ENCODE data around the gene TMEM145. TPM values are rescaled to one million over a fixed set of nuclear protein-coding genes. Genes with fewer than 3 reads are reported as not detected.

Gene TMEM145
- total RNA-seq, 1 donor from 2014 or later = 0.20 TPM

DNA sequence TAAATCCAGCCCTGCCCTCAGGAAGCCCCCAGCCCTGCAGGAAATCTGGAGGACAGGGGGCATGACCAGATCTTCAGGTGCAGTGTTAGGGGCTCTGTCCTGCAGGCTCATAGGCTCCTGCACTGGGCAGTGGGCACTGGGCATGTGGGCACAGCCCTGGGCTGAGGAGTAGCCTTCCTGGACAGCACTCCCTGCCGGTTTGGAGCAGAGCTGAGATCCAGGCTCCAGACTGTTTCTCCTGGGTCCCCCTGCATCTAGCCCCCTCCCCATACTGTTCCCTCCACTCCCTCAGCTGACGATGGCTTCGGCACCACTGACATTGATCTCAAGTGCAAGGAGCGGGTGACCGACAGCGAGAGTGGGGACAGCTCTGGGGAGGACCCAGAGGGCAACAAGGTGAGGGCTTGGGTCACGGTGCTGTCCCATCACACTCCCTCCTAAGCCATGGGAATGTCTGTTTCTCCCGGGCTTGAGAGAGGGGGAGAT is 23.5 kb upstream of the TMEM145 start:
- DNase-seq = no peak

- DNase-seq = no peak
Measured at GRCh38 chr19:42290136-42290522, 23.0 kb upstream of the TMEM145 start.

- DNase-seq = no peak
Measured at GRCh38 chr19:42290523-42291434, 22.3 kb upstream of the TMEM145 start.

DNA sequence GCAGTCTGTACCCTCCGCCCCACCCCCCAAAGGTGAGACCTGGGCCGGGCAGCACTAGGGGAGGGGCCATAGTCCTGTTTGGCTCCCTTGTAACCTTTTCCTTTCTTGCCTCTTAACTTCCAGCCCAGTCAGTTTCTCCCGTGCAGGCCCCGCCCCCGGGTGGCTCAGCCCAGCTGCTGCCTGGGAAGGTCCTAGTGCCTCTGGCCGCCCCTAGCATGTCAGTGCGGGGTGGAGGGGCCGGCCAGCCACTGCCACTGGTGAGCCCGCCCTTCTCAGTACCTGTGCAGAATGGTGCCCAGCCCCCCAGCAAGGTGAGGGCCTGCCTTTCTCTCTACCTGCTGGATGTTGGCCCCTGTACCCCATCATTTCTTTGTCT is 21.7 kb upstream of the TMEM145 start:
- no peak for DNase-seq

DNA sequence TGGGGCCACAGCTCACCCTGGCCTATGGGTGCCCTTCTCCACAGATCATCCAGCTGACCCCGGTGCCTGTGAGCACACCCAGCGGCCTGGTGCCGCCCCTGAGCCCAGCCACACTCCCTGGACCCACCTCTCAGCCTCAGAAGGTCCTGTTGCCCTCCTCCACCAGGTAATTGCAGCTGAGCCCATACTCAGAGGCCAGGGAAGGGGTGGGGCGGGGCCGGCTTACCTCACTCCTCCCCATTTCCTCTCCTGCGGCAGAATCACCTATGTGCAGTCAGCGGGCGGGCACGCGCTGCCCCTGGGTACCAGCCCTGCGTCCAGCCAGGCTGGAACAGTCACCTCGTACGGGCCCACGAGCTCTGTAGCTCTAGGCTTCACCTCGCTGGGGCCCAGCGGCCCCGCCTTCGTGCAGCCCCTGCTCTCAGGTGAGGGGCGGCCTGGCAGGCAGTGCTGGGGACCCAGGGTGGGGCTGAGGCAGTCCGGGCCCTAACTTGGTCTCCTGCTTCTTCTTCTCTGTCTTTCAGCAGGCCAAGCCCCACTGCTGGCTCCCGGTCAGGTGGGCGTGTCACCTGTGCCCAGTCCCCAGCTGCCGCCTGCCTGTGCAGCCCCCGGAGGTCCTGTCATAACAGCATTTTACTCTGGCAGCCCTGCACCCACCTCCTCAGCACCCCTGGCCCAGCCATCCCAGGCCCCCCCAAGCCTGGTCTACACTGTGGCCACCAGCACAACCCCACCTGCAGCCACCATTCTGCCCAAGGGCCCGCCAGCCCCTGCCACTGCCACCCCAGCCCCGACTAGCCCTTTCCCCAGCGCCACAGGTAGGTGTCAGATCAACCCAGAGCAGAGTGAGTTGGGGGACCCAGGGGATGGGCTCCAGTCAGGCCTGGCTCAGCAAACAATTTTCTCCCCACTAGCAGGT is 20.8 kb upstream of the TMEM145 start:
- DNase-seq = no peak

- DNase-seq = no peak
Measured at GRCh38 chr19:42292963-42293362, 20.1 kb upstream of the TMEM145 start.

DNA sequence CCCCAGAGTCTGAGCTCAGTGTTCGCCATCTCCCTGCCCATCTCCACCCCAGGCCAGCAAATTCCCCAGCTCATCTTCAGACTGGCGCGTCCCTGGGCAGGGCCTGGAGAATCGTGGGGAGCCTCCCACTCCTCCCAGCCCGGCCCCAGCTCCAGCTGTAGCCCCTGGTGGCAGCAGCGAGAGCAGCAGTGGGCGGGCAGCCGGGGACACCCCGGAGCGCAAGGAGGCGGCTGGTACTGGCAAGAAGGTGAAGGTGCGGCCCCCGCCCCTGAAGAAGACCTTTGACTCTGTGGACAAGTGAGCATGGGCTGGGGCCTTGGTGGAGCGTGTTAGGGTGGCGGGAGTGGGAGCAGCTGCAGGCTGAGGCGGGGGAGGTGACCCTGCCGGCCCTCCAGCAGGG is 19.6 kb upstream of the TMEM145 start:
- no peak for DNase-seq

DNA sequence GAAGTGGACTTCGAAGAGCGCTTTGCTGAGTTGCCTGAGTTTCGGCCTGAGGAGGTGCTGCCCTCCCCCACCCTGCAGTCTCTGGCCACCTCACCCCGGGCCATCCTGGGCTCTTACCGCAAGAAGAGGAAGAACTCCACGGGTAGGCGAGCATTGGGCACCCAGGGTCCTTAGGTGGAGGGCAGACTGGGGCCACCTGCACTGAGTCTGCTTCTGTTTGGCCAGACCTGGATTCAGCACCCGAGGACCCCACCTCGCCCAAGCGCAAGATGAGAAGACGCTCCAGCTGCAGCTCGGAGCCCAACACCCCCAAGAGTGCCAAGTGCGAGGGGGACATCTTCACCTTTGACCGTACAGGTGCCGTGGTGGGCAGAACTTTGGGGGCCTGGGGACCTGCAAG is 19.2 kb upstream of the TMEM145 start:
- no peak for DNase-seq

GRCh38 chr19:42294471-42295137 is 18.5 kb upstream of the TMEM145 start:
- no peak for DNase-seq

- no peak for DNase-seq
Measured at GRCh38 chr19:42295342-42295741, 17.8 kb upstream of the TMEM145 start.

DNA sequence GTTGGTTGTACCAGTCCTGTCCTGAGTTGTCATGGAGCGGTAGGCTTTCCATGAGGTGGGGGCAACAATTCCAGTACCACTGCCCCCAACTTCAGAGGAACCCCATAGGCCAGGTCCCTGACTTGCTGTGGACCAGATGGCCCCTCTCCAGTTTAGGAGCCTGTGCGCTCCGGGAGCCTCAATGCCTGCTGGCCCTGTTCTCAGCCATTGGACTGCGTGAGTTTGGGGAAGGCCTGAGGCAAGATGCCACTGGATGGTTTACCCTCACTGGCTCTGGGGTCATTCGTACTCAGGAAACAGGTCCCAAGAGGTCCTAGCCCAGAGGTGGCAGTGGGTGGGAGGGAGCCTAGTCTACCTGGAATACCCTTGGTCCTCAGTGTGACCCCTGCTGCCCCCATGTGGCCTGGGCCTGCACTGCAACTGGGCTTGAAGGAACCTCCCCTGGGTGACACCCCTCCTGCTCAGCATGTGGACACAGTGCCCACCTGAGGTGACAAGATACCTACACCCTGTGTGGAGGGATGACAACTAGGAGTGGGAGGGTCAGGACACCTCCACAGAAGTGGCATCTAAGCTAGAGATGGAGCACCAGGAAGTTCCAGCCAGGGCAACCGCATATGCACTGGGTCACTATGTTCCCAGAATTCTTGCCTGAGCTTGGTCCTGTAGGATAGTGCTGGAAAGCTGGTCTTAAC is 17.1 kb upstream of the TMEM145 start:
- DNase-seq = no peak

- no peak for DNase-seq
Measured at GRCh38 chr19:42297039-42297438, 16.1 kb upstream of the TMEM145 start.

GRCh38 chr19:42301646-42302203 is 11.4 kb upstream of the TMEM145 start, which contains the start of gene PRR19:
PRR19 (plus strand) TSS chr19:42302132; CDS start chr19:42309585, 7,453 bp downstream.
- no peak for DNase-seq

DNA sequence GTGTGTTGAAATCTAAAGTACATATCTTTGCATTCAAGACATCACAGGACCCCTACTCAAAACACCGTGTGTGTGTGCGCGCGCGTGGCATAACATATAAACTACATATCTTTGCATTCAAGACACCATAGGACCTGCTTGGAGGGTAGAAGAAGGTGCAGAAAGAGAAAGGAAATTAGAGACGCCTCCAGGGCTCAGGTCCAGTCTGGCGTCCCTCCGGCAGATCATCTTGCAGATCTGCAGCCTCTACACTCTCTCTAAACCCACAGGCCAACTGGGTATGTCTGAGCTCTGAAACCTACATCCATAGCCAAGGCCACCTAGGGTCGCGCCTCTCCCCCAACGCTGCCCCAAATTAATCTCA is 10.0 kb upstream of the TMEM145 start:
- DNase-seq = no peak

GRCh38 chr19:42303876-42304275 is 9.2 kb upstream of the TMEM145 start:
- DNase-seq = no peak

- DNase-seq = no peak
Measured at GRCh38 chr19:42306646-42307045, 6.5 kb upstream of the TMEM145 start.

- DNase-seq = no peak
Measured at GRCh38 chr19:42309686-42310085, 3.4 kb upstream of the TMEM145 start.

DNA sequence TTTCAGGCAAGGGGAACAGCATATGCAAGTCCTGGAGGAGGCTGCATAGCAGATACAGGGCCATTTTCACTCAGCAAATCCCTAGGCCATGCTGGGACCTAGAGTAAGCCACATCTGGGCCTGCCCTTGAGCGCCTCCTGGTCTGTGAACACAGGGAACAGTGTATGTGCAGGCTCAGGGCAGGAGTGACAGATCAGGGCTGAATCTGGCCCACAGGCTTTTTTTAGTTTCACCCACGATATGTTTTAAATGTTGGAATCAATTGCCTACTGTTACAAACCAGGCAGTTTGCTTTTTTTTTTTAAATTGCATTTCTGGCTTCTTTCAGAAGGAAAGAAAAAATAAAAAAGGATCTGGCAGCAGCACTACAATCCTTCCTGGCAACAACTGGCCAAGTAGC is 1.5 kb upstream of the TMEM145 start:
- DNase-seq = no peak

DNA sequence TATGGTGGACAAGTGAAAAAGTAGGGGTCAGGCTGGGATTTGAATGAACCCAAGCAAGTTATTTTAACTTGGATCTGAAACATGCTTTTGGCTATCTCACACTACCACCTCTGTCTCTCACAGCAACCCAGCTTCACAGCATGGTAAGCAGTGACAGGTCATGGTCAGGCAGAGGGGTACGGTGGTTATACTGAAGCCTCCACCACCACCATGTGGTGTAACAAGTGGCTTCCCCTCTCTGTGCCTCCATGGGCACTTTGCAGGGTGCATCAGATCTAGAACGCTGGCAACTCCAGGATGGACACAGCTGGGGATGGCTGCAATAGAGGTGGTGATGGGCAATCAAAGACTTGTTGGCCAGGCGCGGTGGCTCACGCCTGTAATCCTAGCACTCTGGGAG is 739 bp upstream of the TMEM145 start:
- no peak for DNase-seq

- DNase-seq = no peak
Measured at GRCh38 chr19:42313840-42314755, 989 bp downstream of the TMEM145 start.
